Gastroesophageal sphincter (tissue), 4 donors: ENCODE measurements around the gene AVPR2. TPM values are rescaled to one million over a fixed set of nuclear protein-coding genes. Genes with fewer than 3 reads are reported as not detected.

Experiments used
- ATAC-seq: fragments of 150-250 bp; one replicate; pipeline ENCODE4 v1.9.1; 2016; ENCODE audit warnings: mild to moderate bottlenecking, moderate library complexity
- H3K27ac ChIP-seq, 4 donors: fragments of 200-600 bp; sonication (generic) in 3 of 4; 1 replicate in 3 of 4; 2 replicates in 1 of 4; pipeline ENCODE4 v1.5.1; 2016 to 2019
- H3K27me3 ChIP-seq: fragments of 200-600 bp; sonication (generic); one replicate; pipeline ENCODE4 v1.5.1; 2019
- H3K36me3 ChIP-seq, 2 donors: fragments of 200-600 bp; sonication (generic); one replicate each; pipeline ENCODE4 v1.5.1; 2019; ENCODE audit warnings: control low read depth in 1 of 2
- H3K4me1 ChIP-seq, 3 donors: fragments of 200-600 bp; sonication (generic); 1 replicate in 2 of 3; 2 replicates in 1 of 3; pipeline ENCODE4 v1.5.1; 2016 to 2019; ENCODE audit warnings: control low read depth in 2 of 3
- H3K4me3 ChIP-seq, 2 donors: fragments of 200-600 bp; sonication (generic); one replicate each; pipeline ENCODE4 v1.5.1; 2019; ENCODE audit warnings: mild to moderate bottlenecking in 1 of 2, moderate library complexity in 1 of 2
- H3K9me3 ChIP-seq, 3 donors: fragments of 200-600 bp; sonication (generic); one replicate each; pipeline ENCODE4 v1.5.1; 2017 to 2019; ENCODE audit warnings: control low read depth in 2 of 3
- EP300 ChIP-seq: sonication (generic); formaldehyde crosslinking; IDR thresholded peaks from one replicate; pipeline ENCODE4 v1.6.1; 2017; ENCODE audit warnings: antibody characterized with exemption, mild to moderate bottlenecking
- POLR2A ChIP-seq, 2 donors: fragments of 450-650 bp; IDR thresholded peaks; one replicate each; pipeline ENCODE4 v1.6.1; 2017; ENCODE audit warnings: antibody characterized with exemption in 2 of 2, mild to moderate bottlenecking in 2 of 2, moderate library complexity in 1 of 2
- POLR2AphosphoS5 ChIP-seq: sonication (generic); formaldehyde crosslinking; IDR thresholded peaks from one replicate; pipeline ENCODE4 v1.6.1; 2017; ENCODE audit warnings: antibody characterized with exemption
- whole genome bisulfite sequencing, 2 donors: methylation state at CpG; one replicate each; pipeline ENCODE4 v1.1.5; 2018; ENCODE audit warnings: low coverage in 1 of 2; 5-methylcytosine and 5-hydroxymethylcytosine counted together
- total RNA-seq, 4 donors: library from RNA; depleted of rRNA; stranded (reverse); fragments of >200 nt; gene quantifications; one replicate each; pipeline ENCODE4 v1.1.0, GENCODE V29; 2016
- TF ChIP-seq, protein P1 (sequence below), 4 experiments: fragments of 200-600 bp in 2 of 4; fragments of 450-650 bp in 2 of 4; sonication (generic) in 1 of 4; IDR thresholded peaks; one replicate each; pipeline ENCODE4 v1.5.1; 2017 to 2019; ENCODE audit warnings: antibody characterized with exemption in 4 of 4, mild to moderate bottlenecking in 2 of 4, moderate library complexity in 2 of 4

The AVPR2 gene
- total RNA-seq, 4 donors from 2014 or later = 0.81 to 7.9 (median 3.8) TPM

DNA sequence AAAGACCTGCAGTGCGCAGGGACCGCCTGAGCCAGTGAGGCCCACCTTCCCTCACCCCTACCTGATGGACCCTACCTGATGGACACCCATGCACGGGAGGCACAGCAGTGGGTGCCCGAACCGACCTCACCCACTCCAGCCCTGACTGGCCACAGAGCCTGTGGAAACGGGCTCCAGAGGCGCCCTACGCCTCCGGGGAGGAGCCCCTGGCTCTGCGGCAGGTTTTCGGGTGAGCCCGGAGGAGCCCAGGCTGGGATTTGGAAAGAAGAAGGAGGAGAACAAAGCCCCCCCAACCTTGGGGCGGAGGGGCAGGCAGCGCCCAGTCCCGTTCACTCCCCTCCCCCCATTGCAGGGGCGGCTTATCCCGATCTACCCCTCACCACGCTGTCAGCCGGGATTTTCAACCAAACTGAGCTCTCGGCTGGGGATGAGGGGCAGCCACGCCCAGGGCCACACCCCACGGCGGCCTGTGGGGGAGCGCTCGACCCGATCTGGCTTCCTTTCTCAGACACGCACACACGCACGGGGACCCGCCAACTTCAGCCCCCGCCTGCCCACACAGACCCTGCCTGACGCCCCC, 19.2 kb upstream of the AVPR2 start:
- Histone ChIP-seq H3K36me3 (no peaks in the 10 kb centered on the region), H3K27me3 (peaks cover 68% of the 10 kb centered on the region), H3K27ac (peak overlapping the region in 2 of 4 donors; percentile 24 to 62), H3K4me3 (peak overlapping the region in 1 of 2 donors; percentile 42), H3K9me3 (no peaks in the 10 kb centered on the region), H3K4me1 (peaks cover 0 to 16% (median 4%) of the 10 kb centered on the region in 3 donors)
- no peak for TF ChIP-seq POLR2AphosphoS5
- no peak for TF ChIP-seq EP300
- TF ChIP-seq POLR2A (IDR thresholded peaks at IDR 0.05) = no peak
- TF ChIP-seq, protein P1, sequence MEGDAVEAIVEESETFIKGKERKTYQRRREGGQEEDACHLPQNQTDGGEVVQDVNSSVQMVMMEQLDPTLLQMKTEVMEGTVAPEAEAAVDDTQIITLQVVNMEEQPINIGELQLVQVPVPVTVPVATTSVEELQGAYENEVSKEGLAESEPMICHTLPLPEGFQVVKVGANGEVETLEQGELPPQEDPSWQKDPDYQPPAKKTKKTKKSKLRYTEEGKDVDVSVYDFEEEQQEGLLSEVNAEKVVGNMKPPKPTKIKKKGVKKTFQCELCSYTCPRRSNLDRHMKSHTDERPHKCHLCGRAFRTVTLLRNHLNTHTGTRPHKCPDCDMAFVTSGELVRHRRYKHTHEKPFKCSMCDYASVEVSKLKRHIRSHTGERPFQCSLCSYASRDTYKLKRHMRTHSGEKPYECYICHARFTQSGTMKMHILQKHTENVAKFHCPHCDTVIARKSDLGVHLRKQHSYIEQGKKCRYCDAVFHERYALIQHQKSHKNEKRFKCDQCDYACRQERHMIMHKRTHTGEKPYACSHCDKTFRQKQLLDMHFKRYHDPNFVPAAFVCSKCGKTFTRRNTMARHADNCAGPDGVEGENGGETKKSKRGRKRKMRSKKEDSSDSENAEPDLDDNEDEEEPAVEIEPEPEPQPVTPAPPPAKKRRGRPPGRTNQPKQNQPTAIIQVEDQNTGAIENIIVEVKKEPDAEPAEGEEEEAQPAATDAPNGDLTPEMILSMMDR (IDR thresholded peaks at IDR 0.05) = no peak
- ATAC-seq = no peak
- no CpG with 5 or more reads among the region's 32 CpGs for WGBS, 2 donors

DNA sequence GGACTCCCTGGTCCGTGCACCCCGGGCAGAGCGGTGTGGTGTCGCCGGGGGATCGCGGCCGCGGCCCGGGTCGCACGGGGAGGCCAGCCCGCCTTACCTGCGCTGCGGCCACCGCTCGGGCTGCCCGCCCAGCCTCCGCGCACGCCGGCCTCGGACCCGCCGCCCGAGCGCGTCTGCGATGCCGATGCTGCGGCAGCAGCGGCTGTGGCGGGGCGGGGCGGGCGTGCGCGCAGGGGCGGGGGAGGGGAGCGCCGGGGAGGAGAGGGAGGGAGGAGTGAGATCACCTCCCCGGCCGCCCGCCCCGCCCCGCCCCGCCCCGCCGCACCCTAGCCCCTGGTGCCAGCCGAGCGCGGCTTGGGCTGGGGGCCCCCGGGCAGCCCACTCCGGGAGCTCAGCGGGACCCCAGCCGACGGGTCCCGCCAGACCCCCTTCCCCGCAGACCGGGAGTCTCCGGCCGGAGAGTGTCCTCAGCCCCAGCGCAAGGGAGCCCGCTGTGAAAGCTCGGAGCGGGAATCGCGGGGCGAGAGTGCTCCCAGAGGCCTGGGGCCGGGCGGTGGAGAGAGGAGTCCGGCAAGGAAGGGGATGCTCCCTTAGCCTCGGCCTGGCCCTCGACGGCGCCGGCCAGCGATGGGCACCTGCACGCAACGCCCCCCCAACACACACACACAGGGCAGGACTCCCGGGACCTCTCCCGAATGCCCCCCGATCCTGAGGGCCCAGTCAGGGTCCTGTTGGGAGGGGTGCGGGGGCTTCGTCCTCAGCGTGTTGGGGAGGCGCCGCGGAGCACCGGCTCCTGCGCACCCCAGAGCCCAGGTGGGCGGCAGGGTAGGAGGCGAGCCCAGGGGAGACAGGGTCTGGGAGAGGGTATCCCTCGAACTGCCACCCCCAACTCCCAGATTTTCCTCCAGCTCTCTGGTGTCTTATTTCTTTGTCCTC, 18.2 kb upstream of the AVPR2 start, which contains the start of gene L1CAM:
Gene L1CAM (minus strand): TSS at position 206 of the 936 bp plus-strand sequence. CDS start 10,337 bp downstream, outside the sequence.
- Histone ChIP-seq H3K36me3 (no peaks in the 10 kb centered on the region), H3K27me3 (peaks cover 59% of the 10 kb centered on the region), H3K27ac (peak within 1 kb of the TSS in 3 of 4 donors; percentile 31 to 73 (median 53)), H3K9me3 (no peaks in the 10 kb centered on the region), H3K4me1 (peaks cover 0 to 16% (median 4%) of the 10 kb centered on the region in 3 donors), H3K4me3 (peak within 1 kb of the TSS in 1 of 2 donors; percentile 42)
- TF ChIP-seq, protein P1 (IDR thresholded peaks at IDR 0.05) = no peak
- no peak for TF ChIP-seq POLR2AphosphoS5
- no peak for TF ChIP-seq POLR2A (IDR thresholded peaks at IDR 0.05)
- no peak for TF ChIP-seq EP300
- peak; percentile 16 for ATAC-seq
- WGBS, 2 donors = 16% methylated on average over 10 of the region's 94 CpGs; no CpG with 5 or more reads in 1 of the 2 donors

DNA sequence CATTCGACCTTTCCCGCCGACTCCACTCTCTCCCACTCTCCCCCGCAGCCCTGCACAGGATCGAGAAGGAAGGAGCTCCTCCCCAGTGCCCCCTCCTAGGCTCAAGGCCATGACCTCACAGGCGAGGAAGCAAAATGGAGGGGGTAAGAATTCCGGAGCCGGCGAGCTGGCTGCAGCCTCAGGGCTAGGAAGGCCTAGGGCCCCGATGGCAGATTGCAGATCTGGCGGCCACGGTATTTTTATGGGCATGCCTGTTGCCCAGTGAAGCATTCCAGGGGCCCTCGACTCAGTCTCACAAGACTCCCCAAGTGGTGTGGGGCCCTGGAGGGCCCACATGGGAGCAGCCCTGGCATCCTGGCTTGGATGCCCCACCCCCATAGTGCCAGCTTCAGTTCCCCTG, 17.6 kb upstream of the AVPR2 start:
- H3K4me3 ChIP-seq = no peak overlapping the region
- peaks cover 52% of the 10 kb centered on the region for H3K27me3 ChIP-seq
- WGBS, 2 donors = no CpG with 5 or more reads among the region's 13 CpGs
- peak overlapping the region in 2 of 4 donors; percentile 53 to 73 for H3K27ac ChIP-seq
- ATAC-seq = no peak
- H3K36me3 ChIP-seq = no peaks in the 10 kb centered on the region
- no peaks in the 10 kb centered on the region for H3K9me3 ChIP-seq
- no peak for TF ChIP-seq POLR2AphosphoS5
- TF ChIP-seq, protein P1 (IDR thresholded peaks at IDR 0.05) = no peak
- TF ChIP-seq EP300 = no peak
- no peak for TF ChIP-seq POLR2A (IDR thresholded peaks at IDR 0.05)
- peaks cover 0 to 16% (median 4%) of the 10 kb centered on the region in 3 donors for H3K4me1 ChIP-seq

DNA sequence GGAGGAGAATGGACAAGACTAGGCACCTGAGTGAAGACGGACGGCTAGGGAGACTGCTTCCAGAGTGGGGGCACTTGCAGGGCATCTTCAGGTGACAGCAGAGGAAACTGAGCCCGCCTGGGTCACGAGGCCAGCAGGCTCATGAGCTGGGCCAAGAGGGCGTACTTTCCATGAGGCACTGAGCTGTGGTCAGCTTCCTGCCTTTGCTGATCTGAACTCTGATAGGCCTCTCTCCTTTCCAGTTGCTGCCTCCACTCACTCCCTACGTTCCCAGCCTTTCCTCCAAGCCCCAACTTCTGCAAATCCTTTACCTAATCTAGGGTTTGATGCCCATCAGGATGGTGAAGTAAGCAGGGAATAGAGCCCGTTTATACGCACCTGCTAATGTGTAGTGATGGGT, 17.1 kb upstream of the AVPR2 start:
- 70 to 80% methylated on average over 1 to 2 of the region's 8 CpGs for WGBS, 2 donors
- Histone ChIP-seq H3K4me1 (peaks cover 0 to 16% (median 4%) of the 10 kb centered on the region in 3 donors), H3K9me3 (no peaks in the 10 kb centered on the region), H3K27me3 (peaks cover 47% of the 10 kb centered on the region), H3K4me3 (no peak overlapping the region), H3K27ac (peak overlapping the region in 1 of 4 donors; percentile 73), H3K36me3 (no peaks in the 10 kb centered on the region)
- TF ChIP-seq POLR2AphosphoS5 (no peak), POLR2A (IDR thresholded peaks at IDR 0.05) (no peak), EP300 (no peak)
- TF ChIP-seq, protein P1 (IDR thresholded peaks at IDR 0.05) = no peak
- ATAC-seq = no peak
